Measurements from ENCODE around the gene ARHGAP15.

DNA sequence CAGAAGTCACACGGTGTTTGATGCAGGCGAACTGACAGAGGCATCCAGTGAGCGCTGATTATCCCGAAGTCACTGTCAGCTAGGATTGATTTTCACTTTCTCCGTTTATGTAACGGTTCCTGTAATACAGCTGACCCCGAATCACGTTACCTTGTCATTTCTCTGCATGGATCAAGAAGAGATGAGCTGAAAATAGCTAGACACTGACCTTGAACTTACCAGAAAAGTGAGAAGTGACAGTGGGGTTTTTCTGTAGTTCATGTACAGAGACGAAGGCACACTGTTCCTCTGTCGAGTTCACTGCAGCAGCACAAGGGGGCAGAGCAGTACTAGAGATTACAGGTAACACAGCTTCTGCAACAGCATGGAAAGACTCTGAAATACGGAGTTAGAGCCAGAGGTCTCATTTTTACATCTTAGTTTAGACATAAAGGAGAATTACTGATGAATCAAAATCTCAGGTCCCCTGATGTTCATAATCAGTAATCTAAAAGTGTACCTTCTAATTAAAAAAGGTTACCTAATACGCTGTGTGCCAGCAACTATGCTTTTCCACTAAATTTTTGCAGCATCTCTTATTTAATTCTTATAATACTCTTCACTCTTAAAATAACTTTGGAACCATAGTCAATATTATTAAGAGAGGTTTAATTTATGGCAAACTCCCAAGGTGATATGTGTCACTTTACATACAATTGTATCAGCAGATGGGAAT is 33.1 kb downstream of the ARHGAP15 start:
- TF ChIP-seq FOXP2 (optimal IDR thresholded peaks at IDR 0.05; ENCODE audit: control extremely low read depth, extremely low read length, insufficient read depth) (no peak), POLR2AphosphoS5 (IDR thresholded peaks at IDR 0.05; ENCODE audit: borderline replicate concordance, low read depth, low read length) (no peak)
